Adrenal gland (tissue), 5 donors: Measurements from ENCODE around the gene RAB43.

ENCODE experiments used
- CTCF ChIP-seq, 6 experiments: fragments of 450-650 bp in 4 of 6; fragments of 200-600 bp in 2 of 6; sonication (generic) in 1 of 6; IDR thresholded peaks; 1 replicate in 5 of 6; 2 replicates in 1 of 6; pipeline versions ENCODE4 v1.5.1 to v1.8.0; 2016 to 2021; ENCODE audit warnings: antibody characterized with exemption in 6 of 6, mild to moderate bottlenecking in 2 of 6, moderate library complexity in 1 of 6
- POLR2A ChIP-seq, 2 donors: fragments of 450-650 bp; IDR thresholded peaks; one replicate each; pipeline ENCODE4 v1.6.1; 2017; ENCODE audit warnings: antibody characterized with exemption in 2 of 2, mild to moderate bottlenecking in 2 of 2, moderate library complexity in 1 of 2
- donor health status: DM: no; HTN: no; CAD: no.

DNA sequence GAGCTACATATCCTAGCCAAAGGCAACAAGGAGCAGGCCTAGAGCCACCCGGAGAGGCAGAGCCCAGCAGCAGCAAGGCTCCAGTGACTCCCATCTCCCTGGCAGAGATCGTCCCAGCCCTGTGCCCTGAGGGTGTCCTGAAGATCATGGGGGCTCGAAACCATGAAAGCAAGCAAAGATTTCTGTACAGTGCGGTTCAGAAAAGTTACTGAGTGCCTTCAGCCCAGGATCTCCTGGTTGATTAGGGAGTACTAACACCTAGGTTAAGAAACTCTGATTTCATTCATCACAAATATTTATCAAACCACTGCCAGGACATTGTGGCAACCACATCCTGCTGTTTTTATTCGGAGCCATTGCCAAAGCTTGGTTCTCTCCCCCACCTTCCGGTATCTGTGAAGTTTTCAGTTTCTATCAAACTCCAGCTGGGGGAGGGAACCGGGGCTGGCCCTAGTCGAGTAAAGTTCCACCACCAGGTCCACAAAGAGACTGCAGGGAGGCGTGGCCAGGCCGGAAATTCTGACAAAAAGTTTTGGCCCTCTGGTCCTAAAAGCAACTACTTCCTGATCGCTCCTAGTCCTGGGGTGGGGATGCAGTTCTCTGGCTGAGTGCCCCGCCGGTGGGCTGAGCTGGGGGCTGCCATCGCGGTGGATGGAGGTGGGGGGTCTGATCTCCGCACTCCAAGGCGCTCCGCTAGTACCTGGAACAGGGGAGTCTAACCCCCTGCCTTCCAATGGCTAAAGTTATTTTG lies 1.2 kb downstream of the RAB43 start:
- TF ChIP-seq CTCF (IDR thresholded peaks at IDR 0.05), result peak in 2 of 6 experiments; percentile 51 to 52
- peak; percentile 58 to 83 for TF ChIP-seq POLR2A (IDR thresholded peaks at IDR 0.05)
